Loucy (cell line): ENCODE measurements around the gene ZNF423.

Source experiments
- EZH2phosphoT487 ChIP-seq: fragments of 200-600 bp; IDR thresholded peaks from 2 replicates; pipeline ENCODE4 v1.6.1; 2018; ENCODE audit warnings: antibody characterized with exemption, mild to moderate bottlenecking, moderate library complexity, borderline replicate concordance
- TF ChIP-seq, protein P1 (sequence below): fragments of 200-600 bp; sonication (generic); conservative IDR thresholded peaks from 2 replicates; pipeline ENCODE4 v1.5.1; 2014; ENCODE audit warnings: mild to moderate bottlenecking, antibody characterized with exemption, low read length

DNA sequence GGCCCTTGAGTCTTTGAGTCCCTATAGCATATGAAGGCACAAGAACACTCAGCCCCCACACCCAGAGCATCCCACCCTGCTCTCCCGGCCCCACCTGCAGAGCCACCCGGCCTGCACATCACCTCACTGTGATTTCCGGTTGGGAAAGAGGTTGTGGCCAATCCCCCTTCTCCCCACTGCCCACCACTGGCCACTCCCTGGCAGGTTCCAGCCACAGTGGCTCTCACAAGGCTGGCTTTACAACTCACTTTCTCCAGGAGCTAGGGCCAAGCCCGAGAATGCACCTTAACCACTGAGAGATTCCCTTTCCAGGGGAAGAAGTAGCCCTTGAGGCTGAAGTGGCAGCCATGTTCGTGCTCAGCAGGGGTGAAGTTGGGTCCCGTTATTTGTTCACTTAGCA is 358.4 kb downstream of the ZNF423 start:
- TF ChIP-seq, protein P1, sequence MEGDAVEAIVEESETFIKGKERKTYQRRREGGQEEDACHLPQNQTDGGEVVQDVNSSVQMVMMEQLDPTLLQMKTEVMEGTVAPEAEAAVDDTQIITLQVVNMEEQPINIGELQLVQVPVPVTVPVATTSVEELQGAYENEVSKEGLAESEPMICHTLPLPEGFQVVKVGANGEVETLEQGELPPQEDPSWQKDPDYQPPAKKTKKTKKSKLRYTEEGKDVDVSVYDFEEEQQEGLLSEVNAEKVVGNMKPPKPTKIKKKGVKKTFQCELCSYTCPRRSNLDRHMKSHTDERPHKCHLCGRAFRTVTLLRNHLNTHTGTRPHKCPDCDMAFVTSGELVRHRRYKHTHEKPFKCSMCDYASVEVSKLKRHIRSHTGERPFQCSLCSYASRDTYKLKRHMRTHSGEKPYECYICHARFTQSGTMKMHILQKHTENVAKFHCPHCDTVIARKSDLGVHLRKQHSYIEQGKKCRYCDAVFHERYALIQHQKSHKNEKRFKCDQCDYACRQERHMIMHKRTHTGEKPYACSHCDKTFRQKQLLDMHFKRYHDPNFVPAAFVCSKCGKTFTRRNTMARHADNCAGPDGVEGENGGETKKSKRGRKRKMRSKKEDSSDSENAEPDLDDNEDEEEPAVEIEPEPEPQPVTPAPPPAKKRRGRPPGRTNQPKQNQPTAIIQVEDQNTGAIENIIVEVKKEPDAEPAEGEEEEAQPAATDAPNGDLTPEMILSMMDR, result no peak
- TF ChIP-seq EZH2phosphoT487, result no peak
